ENCODE measurements around the gene PRKAG1. TPM values are rescaled to one million over a fixed set of nuclear protein-coding genes. Genes with fewer than 3 reads are reported as not detected.

Gene PRKAG1
- total RNA-seq, 2 donors from 2014 or later = 27.6 to 38.1 TPM

DNA sequence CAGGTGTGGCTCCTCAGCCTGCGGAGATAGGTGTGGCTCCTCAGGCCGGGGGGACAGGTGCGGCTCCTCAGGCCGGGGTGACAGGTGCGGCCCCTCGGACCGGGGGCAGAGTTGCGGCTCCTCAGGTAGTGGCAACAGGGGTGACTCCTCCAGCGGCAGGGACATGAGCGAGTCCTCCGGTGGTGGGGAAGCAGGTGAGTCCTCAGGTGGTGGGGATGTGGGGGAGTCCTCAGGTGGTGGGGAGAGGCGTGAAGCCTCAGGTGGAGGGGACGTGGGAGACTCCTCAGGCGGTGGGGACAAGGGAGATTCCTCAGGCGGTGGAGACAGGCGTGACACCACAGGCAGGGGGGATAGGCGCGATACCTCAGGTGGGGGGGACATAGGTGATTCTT is 32.8 kb upstream of the PRKAG1 start:
- H3K9ac ChIP-seq (ENCODE audit: extremely low read depth, low read length, poor library complexity, severe bottlenecking) = no peak overlapping the region
- Mint-ChIP-seq H3K36me3 (ENCODE audit: low read depth) (peaks cover 88% of the 10 kb centered on the region), H3K27ac (no peak overlapping the region), H3K9me3 (no peaks in the 10 kb centered on the region), H3K27me3 (ENCODE audit: insufficient read depth) (no peaks in the 10 kb centered on the region), H3K4me1 (peaks cover 10% of the 10 kb centered on the region), H3K4me3 (no peak overlapping the region)
- no peak overlapping the region for H3K4me3 ChIP-seq (ENCODE audit: low read length)
- H3K9me3 ChIP-seq (ENCODE audit: control insufficient read depth, low read length) = no peaks in the 10 kb centered on the region
- peaks cover 90% of the 10 kb centered on the region for H3K36me3 ChIP-seq (ENCODE audit: control insufficient read depth, insufficient read depth, low read length)
- no peaks in the 10 kb centered on the region for H3K4me1 ChIP-seq (ENCODE audit: control insufficient read depth, insufficient read depth, low read length)
- no peak for DNase-seq
- TF ChIP-seq, protein P1, sequence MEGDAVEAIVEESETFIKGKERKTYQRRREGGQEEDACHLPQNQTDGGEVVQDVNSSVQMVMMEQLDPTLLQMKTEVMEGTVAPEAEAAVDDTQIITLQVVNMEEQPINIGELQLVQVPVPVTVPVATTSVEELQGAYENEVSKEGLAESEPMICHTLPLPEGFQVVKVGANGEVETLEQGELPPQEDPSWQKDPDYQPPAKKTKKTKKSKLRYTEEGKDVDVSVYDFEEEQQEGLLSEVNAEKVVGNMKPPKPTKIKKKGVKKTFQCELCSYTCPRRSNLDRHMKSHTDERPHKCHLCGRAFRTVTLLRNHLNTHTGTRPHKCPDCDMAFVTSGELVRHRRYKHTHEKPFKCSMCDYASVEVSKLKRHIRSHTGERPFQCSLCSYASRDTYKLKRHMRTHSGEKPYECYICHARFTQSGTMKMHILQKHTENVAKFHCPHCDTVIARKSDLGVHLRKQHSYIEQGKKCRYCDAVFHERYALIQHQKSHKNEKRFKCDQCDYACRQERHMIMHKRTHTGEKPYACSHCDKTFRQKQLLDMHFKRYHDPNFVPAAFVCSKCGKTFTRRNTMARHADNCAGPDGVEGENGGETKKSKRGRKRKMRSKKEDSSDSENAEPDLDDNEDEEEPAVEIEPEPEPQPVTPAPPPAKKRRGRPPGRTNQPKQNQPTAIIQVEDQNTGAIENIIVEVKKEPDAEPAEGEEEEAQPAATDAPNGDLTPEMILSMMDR (conservative IDR thresholded peaks at IDR 0.05) = no peak
- H3K27ac ChIP-seq (ENCODE audit: low read depth, low read length) = no peak overlapping the region
- no peaks in the 10 kb centered on the region for H3K27me3 ChIP-seq (ENCODE audit: control insufficient read depth, insufficient read depth, low read length, poor library complexity, severe bottlenecking)
- WGBS, 2 experiments (ENCODE audit: insufficient coverage in 1 of 2, insufficient read length in 1 of 2) = 96 to 100% methylated on average over 9 to 18 of the region's 18 CpGs

DNA sequence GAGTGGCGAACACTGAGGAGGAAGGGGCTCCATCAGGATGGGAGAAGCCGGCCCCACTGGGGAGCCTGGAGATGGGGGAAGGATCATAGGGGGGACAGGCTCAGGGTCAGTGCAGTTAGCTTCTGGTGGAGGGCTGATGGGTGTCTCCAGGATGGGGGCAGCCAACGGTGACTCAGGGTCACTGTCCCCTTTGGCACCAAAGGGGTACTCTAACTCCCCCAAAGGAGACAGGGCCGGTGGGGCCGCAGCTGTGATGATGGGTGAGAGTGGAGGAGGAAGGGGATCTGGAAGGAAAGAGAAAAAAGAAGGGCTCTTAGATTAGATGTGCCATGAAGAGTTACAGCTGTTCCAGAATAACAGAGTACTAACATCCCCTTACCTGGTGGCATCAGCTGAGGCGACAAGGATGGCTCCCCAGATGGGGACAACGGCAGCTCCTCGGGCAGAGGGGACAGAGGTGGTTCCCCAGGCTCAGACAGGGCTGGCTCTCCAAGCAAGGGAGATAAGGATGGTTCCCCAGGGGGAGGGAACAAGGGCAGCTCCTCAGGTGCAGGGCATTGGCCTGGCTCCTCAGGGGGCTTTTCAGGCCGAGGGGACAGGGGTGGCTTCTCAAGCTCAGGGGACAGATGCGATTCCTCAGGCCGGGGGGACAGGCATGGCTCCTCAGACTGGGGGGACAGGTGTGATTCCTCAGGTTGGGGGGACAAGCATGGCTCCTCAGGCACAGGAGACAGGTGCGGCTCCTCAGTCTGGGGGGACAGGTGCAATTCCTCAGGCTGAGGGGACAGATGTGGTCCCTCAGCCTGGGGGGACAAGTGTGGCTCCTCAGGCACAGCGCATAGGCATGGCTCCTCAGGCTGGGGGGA is 32.2 kb upstream of the PRKAG1 start:
- H3K27ac ChIP-seq (ENCODE audit: low read depth, low read length) = no peak overlapping the region
- 95 to 96% methylated on average over 8 to 13 of the region's 13 CpGs for WGBS, 2 experiments (ENCODE audit: insufficient coverage in 1 of 2, insufficient read length in 1 of 2)
- Mint-ChIP-seq H3K4me1 (peaks cover 4% of the 10 kb centered on the region), H3K27ac (no peak overlapping the region), H3K36me3 (ENCODE audit: low read depth) (peaks cover 92% of the 10 kb centered on the region), H3K27me3 (ENCODE audit: insufficient read depth) (no peaks in the 10 kb centered on the region), H3K9me3 (no peaks in the 10 kb centered on the region), H3K4me3 (no peak overlapping the region)
- H3K27me3 ChIP-seq (ENCODE audit: control insufficient read depth, insufficient read depth, low read length, poor library complexity, severe bottlenecking) = no peaks in the 10 kb centered on the region
- no peak for DNase-seq
- H3K4me1 ChIP-seq (ENCODE audit: control insufficient read depth, insufficient read depth, low read length) = no peaks in the 10 kb centered on the region
- TF ChIP-seq, protein P1 (conservative IDR thresholded peaks at IDR 0.05) = no peak
- no peak overlapping the region for H3K9ac ChIP-seq (ENCODE audit: extremely low read depth, low read length, poor library complexity, severe bottlenecking)
- no peaks in the 10 kb centered on the region for H3K9me3 ChIP-seq (ENCODE audit: control insufficient read depth, low read length)
- H3K36me3 ChIP-seq (ENCODE audit: control insufficient read depth, insufficient read depth, low read length) = peaks cover 97% of the 10 kb centered on the region
- no peak overlapping the region for H3K4me3 ChIP-seq (ENCODE audit: low read length)

DNA sequence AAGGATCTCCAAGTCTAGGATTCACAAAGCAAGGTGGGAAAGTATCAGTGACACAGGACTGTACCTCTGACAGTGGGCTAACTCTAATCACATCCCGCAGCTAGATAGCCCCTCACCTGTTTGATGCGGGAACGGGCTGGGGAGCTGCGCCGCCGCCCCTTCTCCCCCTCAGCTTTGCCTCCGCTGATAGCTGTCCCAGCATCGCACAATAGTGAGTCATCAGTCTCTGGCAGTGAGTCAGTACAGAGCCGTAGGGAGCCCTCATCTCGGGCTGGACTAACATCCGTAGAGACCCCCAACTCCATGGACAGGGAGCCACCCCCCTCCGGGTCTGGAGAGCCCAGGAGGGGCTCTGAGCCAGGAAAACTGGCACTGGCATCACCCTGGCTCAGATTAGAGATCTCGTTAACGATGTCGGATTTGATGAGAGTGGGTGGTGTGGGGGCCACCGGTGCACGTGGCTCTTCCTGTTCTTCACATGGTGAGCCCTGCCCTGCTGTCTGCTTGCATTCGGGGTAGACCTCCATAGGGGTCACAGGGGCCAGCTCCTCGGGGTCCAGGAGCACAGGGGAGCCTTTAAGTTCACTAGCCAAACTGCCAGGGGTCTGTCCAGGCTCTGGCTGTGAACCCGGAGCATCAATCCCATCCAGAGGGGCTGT is 31.1 kb upstream of the PRKAG1 start:
- H3K27me3 ChIP-seq (ENCODE audit: control insufficient read depth, insufficient read depth, low read length, poor library complexity, severe bottlenecking) = no peaks in the 10 kb centered on the region
- Mint-ChIP-seq H3K36me3 (ENCODE audit: low read depth) (peaks cover 90% of the 10 kb centered on the region), H3K27me3 (ENCODE audit: insufficient read depth) (no peaks in the 10 kb centered on the region), H3K27ac (no peak overlapping the region), H3K9me3 (no peaks in the 10 kb centered on the region), H3K4me1 (no peaks in the 10 kb centered on the region), H3K4me3 (no peak overlapping the region)
- 94 to 96% methylated on average over 14 to 20 of the region's 20 CpGs for WGBS, 2 experiments (ENCODE audit: insufficient coverage in 1 of 2, insufficient read length in 1 of 2)
- H3K4me1 ChIP-seq (ENCODE audit: control insufficient read depth, insufficient read depth, low read length) = no peaks in the 10 kb centered on the region
- no peak for DNase-seq
- no peak overlapping the region for H3K9ac ChIP-seq (ENCODE audit: extremely low read depth, low read length, poor library complexity, severe bottlenecking)
- H3K4me3 ChIP-seq (ENCODE audit: low read length) = no peak overlapping the region
- no peak overlapping the region for H3K27ac ChIP-seq (ENCODE audit: low read depth, low read length)
- TF ChIP-seq, protein P1 (conservative IDR thresholded peaks at IDR 0.05) = no peak
- H3K9me3 ChIP-seq (ENCODE audit: control insufficient read depth, low read length) = no peaks in the 10 kb centered on the region
- H3K36me3 ChIP-seq (ENCODE audit: control insufficient read depth, insufficient read depth, low read length) = peaks cover 98% of the 10 kb centered on the region
